Adipose tissue (tissue), 3 donors: ENCODE measurements around the gene ANKRD11. TPM values are rescaled to one million over a fixed set of nuclear protein-coding genes. Genes with fewer than 3 reads are reported as not detected.
"Not testable (repeated sequence)": the region's sequence is repeated elsewhere in the genome, so short reads cannot be mapped to it uniquely, and the experiment has no call there.

ENCODE experiments used
- H3K27ac ChIP-seq: one replicate; pipeline ENCODE4 v1.5.1; 2013; ENCODE audit warnings: low read depth, low read length
- WGBS, 3 donors: extraction: QIAGEN DNeasy Blood & Tissue Kit; methylation state at CpG; one replicate each; pipeline ENCODE4 v1.1.7; 2013; 5-methylcytosine and 5-hydroxymethylcytosine counted together
- polyA plus RNA-seq, 3 donors: library from polyadenylated mRNA; stranded (reverse); fragments of 200-250 nt; gene quantifications; one replicate each; pipeline ENCODE4 v1.2.3, GENCODE V29; 2013
- donor health status: healthy with polysubstance abuse.
- donor health status: Bipolar disorder and iron deficiency.
- donor health status: healthy.

The ANKRD11 gene
- polyA plus RNA-seq, 3 donors = 24.9 to 53.9 (median 48.4) TPM

DNA sequence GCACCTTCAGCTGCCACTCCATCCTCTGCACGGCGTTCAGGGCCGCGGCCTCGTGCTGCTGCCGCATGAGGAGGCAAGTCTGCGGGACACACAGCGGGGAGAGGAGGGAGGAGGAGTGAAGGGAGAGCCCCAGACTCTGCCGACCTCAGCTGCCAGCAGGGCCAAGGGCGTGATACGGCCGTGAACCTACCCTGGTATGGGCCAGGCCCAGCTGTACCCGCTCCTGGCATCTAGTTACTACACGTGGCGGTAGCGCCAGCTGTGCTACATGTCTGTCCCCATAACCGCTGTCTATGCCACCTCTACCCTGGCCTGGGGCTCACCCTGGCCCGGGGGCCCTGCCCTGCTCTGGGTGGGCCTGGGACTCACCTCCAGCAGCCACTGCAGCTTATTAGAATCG, 221.8 kb downstream of the ANKRD11 start:
- 90 to 97% (median 95%) methylated on average over 14 to 19 of the region's 19 CpGs for WGBS, 3 donors
- no peak overlapping the region for H3K27ac ChIP-seq

DNA sequence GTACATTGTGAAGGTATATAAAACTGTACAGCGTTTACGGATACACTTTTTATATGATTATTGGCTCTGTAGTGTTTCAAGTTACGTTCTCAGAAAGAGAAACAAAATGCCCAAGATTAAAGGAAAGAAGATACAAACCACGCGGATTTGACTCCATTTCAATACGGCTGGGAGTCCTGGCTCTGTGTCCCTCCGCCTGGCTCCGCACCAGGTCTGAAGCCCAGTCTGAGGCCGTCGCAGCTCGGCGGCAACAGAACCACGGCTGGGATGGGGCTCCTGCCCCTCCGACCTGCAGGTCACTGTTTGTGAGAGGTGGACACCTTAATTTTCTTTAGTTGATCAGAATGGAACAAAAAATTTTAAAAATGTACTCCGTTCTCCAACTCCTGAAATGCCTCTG, 222.6 kb downstream of the ANKRD11 start:
- not testable (repeated sequence) for H3K27ac ChIP-seq
- 90 to 95% (median 91%) methylated on average over 8 to 11 of the region's 15 CpGs for WGBS, 3 donors

DNA sequence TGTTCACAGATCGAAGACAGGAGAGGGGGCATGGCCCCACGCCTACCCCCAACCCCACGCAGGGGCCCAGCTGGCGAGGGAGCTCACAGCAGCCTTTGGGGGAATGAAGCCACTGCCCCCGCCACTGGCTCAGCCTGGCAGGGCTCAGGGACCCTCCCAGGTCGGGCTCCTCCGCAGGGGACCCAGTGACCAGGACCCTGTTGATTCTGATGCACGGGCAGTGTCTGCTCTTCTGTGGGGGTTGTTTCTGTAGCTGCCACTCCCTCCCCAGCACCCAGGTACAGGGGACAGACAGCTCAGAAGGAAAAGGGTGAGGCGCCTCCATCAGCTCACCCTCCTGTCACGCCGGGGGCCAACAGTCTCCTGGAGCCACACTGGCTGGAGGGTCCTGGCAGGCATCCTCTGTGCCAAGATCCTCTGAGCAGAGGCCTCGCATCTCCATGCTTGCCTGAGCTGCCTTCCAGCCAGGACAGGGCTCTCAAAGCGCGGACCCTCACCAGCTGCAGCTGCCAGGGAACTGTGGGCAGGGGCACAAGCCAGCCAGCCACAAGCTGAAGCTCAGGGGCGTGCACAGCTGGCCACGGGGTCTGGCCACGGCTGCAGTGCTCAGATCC, 223.7 kb downstream of the ANKRD11 start:
- no peak overlapping the region for H3K27ac ChIP-seq
- 93 to 94% (median 94%) methylated on average over 15 to 17 of the region's 17 CpGs for WGBS, 3 donors

DNA sequence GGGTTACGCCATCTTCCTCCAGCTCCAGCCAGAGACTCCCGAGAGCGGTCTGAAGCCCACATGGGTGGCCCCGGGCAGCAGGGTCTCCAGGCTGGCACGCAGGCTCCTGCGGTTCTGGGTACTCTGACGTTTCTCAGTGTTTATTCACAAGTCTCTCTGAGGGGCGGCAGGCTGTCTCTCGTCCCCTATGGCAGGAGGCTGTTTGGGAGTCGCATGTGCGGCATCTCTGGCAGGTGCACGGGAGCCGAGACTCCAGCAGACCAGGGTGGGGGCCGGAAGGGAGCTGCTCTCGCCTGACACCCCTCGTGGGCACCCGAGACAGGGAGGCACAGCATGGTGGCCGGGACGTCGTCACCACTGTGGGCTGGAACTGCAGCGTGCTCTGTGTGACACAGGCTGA, 224.7 kb downstream of the ANKRD11 start:
- WGBS, 3 donors = 92 to 95% (median 94%) methylated on average over 21 of the region's 21 CpGs

DNA sequence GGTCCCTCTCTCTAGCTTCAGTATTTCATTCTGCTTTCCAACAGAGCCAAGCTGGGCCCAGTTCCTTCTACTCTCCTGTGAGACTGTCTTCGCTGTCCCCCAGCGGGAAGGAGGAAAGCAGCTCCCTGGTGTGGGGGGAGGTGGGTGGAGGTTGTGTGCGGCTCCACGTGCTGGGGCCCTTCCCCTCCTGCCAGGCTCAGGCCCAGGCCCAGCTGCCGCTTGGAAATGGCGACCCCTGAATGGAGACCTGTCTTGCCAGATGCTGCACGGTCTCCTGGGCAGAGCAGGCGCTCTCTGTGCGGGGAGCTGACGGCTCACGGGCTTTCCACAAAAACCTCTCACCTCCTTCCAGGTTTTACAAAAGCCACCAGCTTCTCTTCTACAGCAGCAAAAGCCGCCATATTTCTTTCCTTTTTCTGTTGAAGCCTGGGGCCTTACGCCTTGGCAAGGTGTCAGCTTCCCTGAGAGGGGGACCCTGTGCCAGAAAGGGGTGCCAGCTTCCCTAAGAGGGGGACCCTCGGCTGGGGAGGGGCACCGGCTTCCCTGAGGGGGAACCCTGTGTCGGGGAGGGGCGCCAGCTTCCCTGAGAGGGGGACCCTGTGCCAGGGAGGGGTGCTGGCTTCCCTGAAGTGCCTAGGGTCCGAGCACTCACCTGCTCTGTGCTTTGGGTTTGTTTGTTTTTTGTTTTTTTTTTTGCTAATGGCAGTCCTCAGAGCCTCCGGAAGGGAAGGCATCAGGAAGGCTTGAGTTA, 225.4 kb downstream of the ANKRD11 start:
- no peak overlapping the region for H3K27ac ChIP-seq
- 88 to 93% (median 91%) methylated on average over 19 of the region's 19 CpGs for WGBS, 3 donors

More for the DNA sequence above, 224.7 kb downstream of the ANKRD11 start:
- H3K27ac ChIP-seq = no peak overlapping the region

DNA sequence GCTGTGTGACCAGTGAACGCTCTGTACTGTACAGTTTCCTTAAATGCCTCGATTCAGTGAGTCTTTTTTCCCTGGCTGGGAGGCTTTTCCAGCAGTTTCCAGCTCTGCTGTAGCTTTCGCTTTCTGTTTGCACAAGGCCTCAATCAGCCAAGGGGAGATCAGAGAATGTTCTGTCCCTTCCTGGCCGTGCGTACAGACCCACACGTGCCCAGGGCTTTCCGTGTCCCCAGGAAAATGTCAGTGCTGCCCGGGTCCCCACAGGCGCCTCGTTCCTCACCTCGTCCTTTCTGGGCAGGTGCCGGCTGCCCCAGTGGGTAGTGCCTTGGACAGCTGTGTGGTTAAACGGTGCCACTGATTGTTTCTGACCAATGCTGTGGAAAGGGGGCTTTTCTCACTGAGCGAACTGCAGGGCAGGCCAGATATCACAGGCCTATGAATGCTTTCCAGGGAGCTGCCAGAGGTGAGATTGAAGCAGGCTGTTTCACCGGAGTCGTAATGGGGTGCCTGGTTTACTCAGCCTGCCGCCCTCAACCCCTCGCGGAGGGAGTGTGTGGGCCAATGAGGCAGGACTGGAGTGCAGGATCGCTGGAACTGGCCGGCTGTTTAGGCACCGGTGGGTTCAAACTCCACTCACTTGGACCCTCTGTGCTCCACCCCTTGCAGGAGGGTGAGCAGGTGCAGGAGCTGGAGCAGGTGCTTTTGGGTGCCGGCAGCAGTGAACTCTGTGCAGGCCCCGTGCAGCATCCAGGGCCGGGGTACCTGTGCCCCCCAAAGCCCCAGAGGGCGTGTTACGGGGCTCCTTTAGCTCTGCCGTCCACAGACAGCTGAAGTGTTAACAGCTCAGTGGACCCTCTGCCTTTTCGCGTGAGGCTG, 228.4 kb downstream of the ANKRD11 start:
- no peak overlapping the region for H3K27ac ChIP-seq
- WGBS, 3 donors = 76 to 83% (median 76%) methylated on average over 30 of the region's 30 CpGs

DNA sequence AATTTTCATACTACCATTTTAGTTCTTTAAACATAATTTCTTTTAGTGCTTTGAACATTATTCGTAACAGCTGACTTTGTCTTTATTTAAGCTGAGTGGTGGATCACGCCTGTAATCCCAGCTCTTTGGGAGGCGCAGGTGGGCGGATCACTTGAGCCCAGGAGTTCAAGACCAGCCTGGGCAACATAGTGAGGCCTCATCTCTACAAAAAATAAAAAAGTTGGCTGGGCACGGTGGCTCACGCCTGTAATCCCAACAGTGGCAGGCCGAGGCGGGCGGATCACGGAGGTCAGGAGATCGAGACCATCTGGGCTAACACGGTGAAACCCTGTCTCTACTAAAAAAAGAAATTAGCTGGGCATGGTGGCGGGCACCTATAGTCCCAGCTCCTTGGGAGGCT, 230.5 kb downstream of the ANKRD11 start:
- 90 to 99% (median 96%) methylated on average over 13 of the region's 13 CpGs for WGBS, 3 donors
- not testable (repeated sequence) for H3K27ac ChIP-seq

DNA sequence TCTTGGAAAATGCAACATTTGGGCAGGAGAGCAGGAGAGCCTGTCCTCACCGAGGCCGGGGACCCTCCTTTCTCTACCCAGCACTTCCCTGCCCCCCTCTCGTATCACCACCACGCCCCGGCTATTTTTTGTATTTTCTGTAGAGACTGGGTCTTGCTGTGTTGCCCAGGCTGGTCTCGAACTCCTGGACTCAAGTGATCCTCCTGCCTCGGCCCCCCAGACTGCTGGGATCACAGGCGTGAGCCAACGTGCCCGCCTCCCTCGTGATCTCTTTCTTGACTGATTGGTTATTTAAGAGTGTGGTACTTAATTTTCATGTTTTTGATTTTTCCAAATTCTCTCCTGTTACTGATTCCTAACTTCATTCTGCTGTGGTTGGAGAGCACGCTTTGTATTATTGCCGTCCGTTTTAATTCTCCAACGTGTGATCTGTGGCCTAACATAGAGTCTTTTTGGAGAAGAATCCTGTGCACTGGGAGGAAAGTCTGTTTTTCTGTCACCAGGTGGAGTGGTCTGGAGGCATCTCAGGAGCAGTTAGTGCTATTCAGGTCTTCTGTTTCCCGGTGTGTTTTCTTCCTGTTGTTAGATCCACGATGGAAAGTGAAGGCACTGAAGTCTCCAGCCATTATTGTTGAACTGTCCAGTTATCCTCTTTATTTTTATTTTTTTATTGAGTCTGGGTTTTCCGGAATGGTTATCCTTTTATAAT, 232.4 kb downstream of the ANKRD11 start:
- H3K27ac ChIP-seq = no peak overlapping the region
- 75 to 78% (median 75%) methylated on average over 18 of the region's 18 CpGs for WGBS, 3 donors

DNA sequence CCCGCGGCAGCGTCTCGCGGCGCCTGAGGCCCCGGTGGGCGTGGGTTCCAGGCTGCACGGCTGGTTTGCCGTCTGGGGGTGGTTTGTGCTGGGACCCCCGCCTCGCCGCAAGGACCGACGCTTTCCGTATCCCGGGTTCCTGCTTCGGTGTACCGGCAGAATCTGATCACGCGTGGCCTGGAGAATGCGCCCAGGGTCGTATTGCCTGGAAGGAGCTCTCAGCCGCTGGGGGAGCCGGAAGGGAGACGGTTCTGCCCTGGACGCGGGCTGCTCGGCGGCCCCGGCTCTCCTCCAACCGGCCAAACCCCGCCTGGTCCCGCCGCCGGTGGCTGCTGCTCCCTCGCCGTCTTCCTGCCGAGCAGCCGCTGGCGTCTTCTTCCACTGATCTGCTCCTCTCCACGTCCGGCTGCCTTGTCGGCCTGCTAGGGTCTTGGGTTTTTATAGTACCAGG, 233.1 kb downstream of the ANKRD11 start:
- WGBS, 3 donors = 2 to 4% (median 3%) methylated on average over 44 of the region's 44 CpGs
- H3K27ac ChIP-seq = no peak overlapping the region

DNA sequence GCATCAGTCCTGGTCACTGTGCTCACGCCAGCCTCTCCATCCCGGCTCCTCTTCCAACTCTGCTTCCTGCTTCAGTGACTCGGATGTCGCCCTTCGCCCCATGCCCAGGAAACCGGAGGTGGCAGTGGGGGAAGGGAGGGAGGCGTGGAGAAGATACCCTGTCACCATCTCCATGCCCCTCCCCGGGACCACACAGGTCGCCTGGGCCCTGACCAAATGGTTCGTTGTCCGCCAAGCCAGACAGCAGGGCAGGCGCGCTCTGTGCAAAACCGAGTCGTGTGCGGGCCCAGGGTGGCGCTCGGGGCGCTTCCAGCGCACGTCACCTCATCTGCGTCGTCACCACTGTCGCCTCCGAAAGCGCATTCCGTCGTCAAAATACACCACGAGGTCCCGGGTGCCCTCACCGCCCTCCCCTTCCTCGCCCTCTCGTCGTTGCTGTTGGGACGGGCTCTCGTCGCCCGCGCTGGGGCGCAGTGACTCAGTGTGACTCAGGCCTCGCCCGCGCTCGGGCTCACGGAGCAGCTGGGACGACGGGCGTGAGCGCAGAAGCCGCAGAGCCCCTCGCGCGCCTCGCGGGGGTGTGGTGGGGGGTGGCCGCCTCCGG, 233.6 kb downstream of the ANKRD11 start:
- H3K27ac ChIP-seq = no peak overlapping the region
- 4 to 10% (median 4%) methylated on average over 53 to 57 of the region's 57 CpGs for WGBS, 3 donors

DNA sequence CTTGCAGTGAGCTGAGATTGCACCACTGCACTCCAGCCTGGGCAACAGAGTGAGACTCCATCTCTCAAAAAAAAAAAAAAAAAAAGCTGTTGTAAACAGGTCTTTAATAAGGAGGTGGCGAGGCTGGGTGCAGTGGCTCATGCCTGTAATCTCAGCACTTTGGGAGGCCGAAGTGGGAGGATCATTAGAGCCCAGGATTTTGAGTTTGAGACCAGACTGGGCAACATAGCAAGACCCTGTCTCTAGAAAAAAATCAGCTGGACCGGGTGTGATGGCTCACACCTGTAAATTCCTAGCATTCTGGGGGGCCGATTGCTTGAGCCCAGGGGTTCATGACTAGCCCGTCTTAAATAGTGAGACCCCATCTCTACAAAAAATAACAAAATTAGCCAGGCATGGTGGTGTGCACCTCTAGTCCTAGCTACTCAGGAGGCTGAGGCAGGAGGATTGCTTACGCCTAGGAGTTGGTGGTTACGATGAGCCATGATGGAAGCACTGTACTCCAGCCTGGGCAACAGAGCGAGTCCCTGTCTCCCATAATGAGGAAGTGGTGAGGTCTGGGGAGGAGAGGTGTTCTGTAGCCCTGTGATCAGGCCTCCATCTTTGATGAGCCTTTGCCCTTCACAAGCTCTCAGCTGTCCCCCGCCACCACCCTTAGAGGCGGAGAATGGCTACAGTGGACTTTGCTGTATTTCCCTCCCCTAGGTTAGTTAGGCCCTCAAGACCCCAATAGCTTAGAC, 236.6 kb downstream of the ANKRD11 start:
- WGBS, 3 donors = 90 to 96% (median 91%) methylated on average over 10 of the region's 10 CpGs
- H3K27ac ChIP-seq = no peak overlapping the region

DNA sequence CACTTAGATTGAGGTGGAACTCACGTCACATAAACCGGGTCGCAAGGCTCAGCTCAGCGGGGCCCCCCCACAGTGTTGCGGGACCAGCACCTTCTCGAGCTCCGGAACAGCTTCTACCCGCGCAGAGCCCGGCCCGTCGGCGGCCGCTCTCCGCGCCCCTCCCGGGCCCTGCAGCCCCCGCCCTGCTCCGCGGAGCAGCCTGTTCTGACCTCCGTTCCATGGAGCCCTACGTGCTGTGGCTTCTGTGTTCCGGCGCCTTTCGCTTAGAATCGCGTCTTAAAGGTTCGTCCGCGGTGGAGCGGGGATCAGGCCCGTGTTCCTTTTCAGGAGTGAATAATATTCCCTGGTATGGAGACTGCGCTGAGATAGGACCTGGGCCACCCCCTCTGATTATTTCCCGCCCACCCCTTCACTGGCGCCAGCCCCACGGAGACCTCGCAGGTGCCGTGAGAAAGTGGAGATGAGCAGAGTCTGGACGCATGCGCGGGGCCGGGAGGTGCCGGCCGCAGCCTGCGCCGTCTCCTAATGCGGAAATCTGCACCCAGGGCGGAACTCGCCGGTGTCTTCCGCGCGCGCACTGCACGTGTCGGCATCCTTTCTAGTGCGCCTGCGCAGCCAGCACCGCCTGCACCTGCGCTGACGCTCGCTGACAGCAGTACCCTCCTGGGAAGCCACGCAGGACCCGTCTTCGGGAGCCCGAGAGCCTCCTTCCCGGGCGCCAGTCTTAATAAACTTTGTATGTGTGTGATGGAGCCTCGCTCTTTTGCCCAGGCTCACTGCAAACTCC, 242.0 kb downstream of the ANKRD11 start:
- 56 to 59% (median 58%) methylated on average over 62 to 69 of the region's 69 CpGs for WGBS, 3 donors
- no peak overlapping the region for H3K27ac ChIP-seq

DNA sequence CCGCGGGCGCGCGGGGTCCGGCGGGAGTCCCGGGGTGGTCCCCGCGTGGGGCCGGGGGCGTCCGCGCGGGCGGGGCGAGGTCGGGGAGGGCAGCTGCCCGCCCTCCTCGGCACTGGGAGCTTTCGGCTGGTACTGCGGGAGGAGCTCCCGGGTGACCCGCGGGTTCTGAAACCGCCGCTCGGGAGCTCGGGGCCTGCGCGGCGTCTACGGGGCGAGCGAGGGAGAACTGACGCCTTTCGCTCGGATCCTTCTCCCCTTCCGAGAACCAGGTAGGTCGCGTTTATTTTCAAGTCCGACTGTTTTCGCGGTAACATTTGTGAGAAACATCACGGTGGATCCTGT, 242.7 kb downstream of the ANKRD11 start:
- H3K27ac ChIP-seq = not testable (repeated sequence)
- WGBS, 3 donors = 1 to 3% (median 2%) methylated on average over 44 to 45 of the region's 45 CpGs

DNA sequence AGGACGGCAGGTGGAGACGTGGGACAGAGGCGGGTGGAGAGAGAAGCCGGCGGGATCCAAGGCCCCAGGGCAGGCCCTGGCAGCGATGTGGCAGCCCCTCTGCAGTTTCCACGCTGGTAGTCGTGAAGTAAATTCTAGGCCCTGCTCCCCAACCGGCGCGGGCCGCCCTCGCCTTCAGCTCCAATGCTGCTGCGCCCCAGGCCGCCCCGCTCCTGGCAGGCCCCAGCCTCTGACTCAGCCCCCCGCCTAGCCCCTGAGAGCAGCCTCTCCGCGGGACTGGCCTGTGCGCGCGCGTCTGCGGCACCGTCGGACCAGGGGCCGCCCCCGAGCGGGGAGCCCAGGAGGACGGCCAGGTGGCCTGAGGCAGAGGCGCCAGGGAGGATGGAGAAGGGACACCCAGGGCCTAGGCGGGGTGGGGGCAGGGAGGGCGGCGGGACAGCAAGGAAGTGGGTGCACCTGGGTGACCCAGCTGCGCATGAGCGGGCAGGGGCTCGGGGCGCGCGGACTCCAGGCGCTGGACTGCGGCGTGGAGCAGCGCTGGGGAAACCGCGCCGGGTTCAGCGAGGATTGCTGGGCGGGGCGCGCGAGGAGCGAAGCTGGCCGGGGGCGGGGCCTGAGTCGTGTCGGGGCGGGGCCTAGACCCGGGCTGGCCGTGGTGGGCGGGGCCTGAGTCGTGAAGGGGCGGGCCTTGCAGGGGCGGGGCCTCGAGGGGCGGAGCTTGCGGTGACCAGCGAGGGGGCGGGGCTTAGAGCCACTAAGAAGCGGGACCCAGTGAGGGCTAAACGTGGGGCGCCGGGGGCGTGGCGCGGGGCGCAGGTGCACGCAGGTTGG, 243.2 kb downstream of the ANKRD11 start:
- 2 to 5% (median 3%) methylated on average over 69 to 78 of the region's 78 CpGs for WGBS, 3 donors
- no peak overlapping the region for H3K27ac ChIP-seq

DNA sequence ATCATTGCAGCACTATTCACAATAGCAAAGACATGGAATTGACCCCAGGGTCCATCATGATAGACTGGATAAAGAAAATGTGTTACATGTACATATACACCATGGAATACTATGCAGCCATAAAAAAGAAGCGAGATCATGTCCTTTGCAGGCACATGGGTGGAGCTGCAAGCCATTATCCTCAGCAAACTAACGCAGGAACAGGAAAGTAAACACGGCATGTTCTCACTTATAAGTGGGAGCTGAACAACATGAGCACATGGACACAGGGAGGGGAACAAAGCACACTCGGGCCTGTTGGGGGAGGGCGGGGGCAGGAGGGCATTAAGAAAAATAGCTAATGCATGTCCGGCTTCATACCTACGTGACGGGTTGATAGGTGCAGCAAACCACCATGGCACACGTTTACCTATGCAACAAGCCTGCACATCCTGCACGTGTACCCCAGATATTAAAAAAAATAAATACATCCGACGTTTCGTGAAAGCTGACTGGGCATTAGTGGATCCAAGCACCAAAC, 243.9 kb downstream of the ANKRD11 start:
- no peak overlapping the region for H3K27ac ChIP-seq
- 49 to 60% (median 51%) methylated on average over 13 of the region's 13 CpGs for WGBS, 3 donors

DNA sequence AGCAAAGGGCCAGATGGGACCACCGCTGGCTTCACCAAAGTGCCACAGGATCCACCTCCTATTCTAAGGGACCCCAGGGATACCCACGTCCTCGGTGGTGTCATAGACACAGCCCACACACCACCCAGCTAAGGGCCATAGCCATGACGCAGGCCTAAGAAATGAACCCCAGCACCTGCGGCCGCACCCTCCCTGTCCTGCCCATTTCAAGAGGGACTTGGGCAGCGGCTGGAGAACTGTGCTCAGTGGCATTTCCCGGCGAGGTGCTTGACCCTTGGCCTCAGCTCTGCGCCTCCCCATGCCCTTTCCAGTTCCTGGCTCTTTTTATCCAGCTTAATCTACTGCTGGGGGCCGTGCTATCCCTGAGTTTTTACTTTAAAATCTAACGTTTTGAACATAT, 245.6 kb downstream of the ANKRD11 start:
- 62 to 68% (median 65%) methylated on average over 12 of the region's 12 CpGs for WGBS, 3 donors
- H3K27ac ChIP-seq = no peak overlapping the region
